Neural cell (in vitro differentiated cells): Measurements from ENCODE around the gene LPCAT1.

Experiments
- CTCF ChIP-seq: fragments of 450-650 bp; IDR thresholded peaks from 2 replicates; pipeline ENCODE4 v1.5.1; 2014; ENCODE audit warnings: antibody characterized with exemption, mild to moderate bottlenecking, moderate library complexity; ENCODE audit not compliant: poor library complexity, severe bottlenecking
- EP300 ChIP-seq: fragments of 450-650 bp; conservative IDR thresholded peaks from 2 replicates; pipeline ENCODE4 v1.6.1; 2014; ENCODE audit warnings: antibody characterized with exemption, mild to moderate bottlenecking, moderate library complexity; ENCODE audit not compliant: poor library complexity, severe bottlenecking
- EZH2 ChIP-seq: fragments of 200-600, 300-800 bp; shearing (Covaris generic), sonication (generic); IDR thresholded peaks from 2 replicates; pipeline ENCODE4 v1.6.1; 2014; ENCODE audit warnings: antibody characterized with exemption, low read length, borderline replicate concordance, mild to moderate bottlenecking; ENCODE audit not compliant: insufficient read depth, poor library complexity, severe bottlenecking
- MXI1 ChIP-seq: fragments of 450-650 bp; conservative IDR thresholded peaks from 2 replicates; pipeline ENCODE4 v1.6.1; 2014; ENCODE audit warnings: antibody characterized with exemption, mild to moderate bottlenecking; ENCODE audit not compliant: poor library complexity, severe bottlenecking
- POLR2AphosphoS5 ChIP-seq: IDR thresholded peaks from 2 replicates; pipeline ENCODE4 v1.6.1; 2012
- RAD21 ChIP-seq: fragments of 450-650 bp; conservative IDR thresholded peaks from 2 replicates; pipeline ENCODE4 v1.6.1; 2014; ENCODE audit warnings: antibody characterized with exemption, mild to moderate bottlenecking, moderate library complexity
- REST ChIP-seq: IDR thresholded peaks from 2 replicates; pipeline ENCODE4 v1.6.1; 2012; ENCODE audit warnings: borderline replicate concordance
- SMC3 ChIP-seq: fragments of 450-650 bp; conservative IDR thresholded peaks from 2 replicates; pipeline ENCODE4 v1.6.1; 2014; ENCODE audit warnings: antibody characterized with exemption, mild to moderate bottlenecking, moderate library complexity; ENCODE audit not compliant: poor library complexity
- TAF1 ChIP-seq: IDR thresholded peaks from 2 replicates; pipeline ENCODE4 v1.6.1; 2012; ENCODE audit warnings: low read depth

GRCh38 chr5:1515311-1515920 lies 8.3 kb downstream of the LPCAT1 start:
- TF ChIP-seq CTCF (no peak), EZH2 (no peak), REST (no peak), TAF1 (no peak), POLR2AphosphoS5 (no peak), SMC3 (no peak), RAD21 (no peak), MXI1 (no peak), EP300 (no peak)
